Astrocyte (in vitro differentiated cells and primary cell): ENCODE results near the gene RPS6KA4. TPM values are rescaled to one million over a fixed set of nuclear protein-coding genes. Genes with fewer than 3 reads are reported as not detected.

Experiments used
- DNase-seq: peaks from one replicate; pipeline ENCODE4 v3.0.0-alpha.2; 2010; ENCODE audit warnings: low read depth
- FAIRE-seq: peaks from 2 replicates; lab custom pipeline; 2011; peaks lifted over from hg19 to GRCh38; lab: Jason Lieb, UNC
- H2AFZ ChIP-seq: 2 replicates; pipeline ENCODE4 v1.6.0; 2012; ENCODE audit warnings: low read depth, low read length, inconsistent platforms
- H3K27ac ChIP-seq: 2 replicates; pipeline ENCODE4 v1.5.1; 2011; ENCODE audit warnings: low read depth, low read length, inconsistent platforms
- H3K27me3 ChIP-seq: 2 replicates; pipeline ENCODE4 v1.6.0; 2011; ENCODE audit warnings: low read length, inconsistent platforms; ENCODE audit not compliant: insufficient read depth
- H3K36me3 ChIP-seq: 2 replicates; pipeline ENCODE4 v1.5.1; 2011; ENCODE audit warnings: low read length, inconsistent platforms; ENCODE audit not compliant: insufficient read depth
- H3K4me1 ChIP-seq: 2 replicates; pipeline ENCODE4 v1.5.1; 2011; ENCODE audit warnings: low read length, inconsistent platforms; ENCODE audit not compliant: insufficient read depth
- H3K4me2 ChIP-seq: 2 replicates; pipeline ENCODE4 v1.6.0; 2012; ENCODE audit warnings: low read length, inconsistent platforms
- H3K4me3 ChIP-seq: 2 replicates; pipeline ENCODE4 v1.5.1; 2011; ENCODE audit warnings: low read depth, mild to moderate bottlenecking, low read length, inconsistent platforms; ENCODE audit not compliant: insufficient read depth
- H3K79me2 ChIP-seq: 2 replicates; pipeline ENCODE4 v1.6.0; 2012; ENCODE audit warnings: mild to moderate bottlenecking, low read length, inconsistent platforms; ENCODE audit not compliant: insufficient read depth
- H3K9ac ChIP-seq: 2 replicates; pipeline ENCODE4 v1.6.0; 2012; ENCODE audit warnings: mild to moderate bottlenecking, low read length, inconsistent platforms
- H3K9me3 ChIP-seq: 2 replicates; pipeline ENCODE4 v1.5.1; 2012; ENCODE audit warnings: low read depth, mild to moderate bottlenecking, low read length, inconsistent platforms; ENCODE audit not compliant: insufficient read depth
- H4K20me1 ChIP-seq: 2 replicates; pipeline ENCODE4 v1.6.0; 2012; ENCODE audit warnings: low read length, inconsistent platforms; ENCODE audit not compliant: insufficient read depth
- H3K27ac Mint-ChIP-seq: one replicate; pipeline ENCODE4 v1.8.0; 2021; ENCODE audit warnings: mild to moderate bottlenecking, mixed read lengths; ENCODE audit not compliant: unreplicated experiment
- H3K27me3 Mint-ChIP-seq: one replicate; pipeline ENCODE4 v1.8.0; 2021; ENCODE audit warnings: low read depth, mixed read lengths; ENCODE audit not compliant: unreplicated experiment
- H3K36me3 Mint-ChIP-seq: one replicate; pipeline ENCODE4 v1.8.0; 2021; ENCODE audit warnings: low read depth, mixed read lengths; ENCODE audit not compliant: unreplicated experiment
- H3K4me1 Mint-ChIP-seq: one replicate; pipeline ENCODE4 v1.8.0; 2021; ENCODE audit warnings: low read depth, mixed read lengths; ENCODE audit not compliant: unreplicated experiment
- H3K4me3 Mint-ChIP-seq: one replicate; pipeline ENCODE4 v1.8.0; 2021; ENCODE audit warnings: mild to moderate bottlenecking, moderate library complexity, mixed read lengths; ENCODE audit not compliant: unreplicated experiment
- H3K9me3 Mint-ChIP-seq: one replicate; pipeline ENCODE4 v1.8.0; 2021; ENCODE audit warnings: mild to moderate bottlenecking, mixed read lengths; ENCODE audit not compliant: unreplicated experiment
- EZH2 ChIP-seq: IDR thresholded peaks from 2 replicates; pipeline ENCODE4 v1.6.1; 2012; ENCODE audit warnings: mild to moderate bottlenecking, low read length, inconsistent platforms; ENCODE audit not compliant: insufficient read depth
- total RNA-seq: library from RNA; stranded (reverse); gene quantifications from 2 replicates; pipeline ENCODE4 v1.2.1, GENCODE V29; 2021
- TF ChIP-seq, protein P1 (sequence below): IDR thresholded peaks from 2 replicates; pipeline ENCODE4 v1.5.1; 2011; ENCODE audit warnings: low read depth, mild to moderate bottlenecking, inconsistent platforms, low read length, moderate library complexity; ENCODE audit not compliant: insufficient read depth

Gene RPS6KA4
- total RNA-seq, 1 donor from 2014 or later = 36.2 TPM

GRCh38 chr11:64324692-64325469, 34.1 kb upstream of the RPS6KA4 start:
- peaks cover 3% of the 10 kb centered on the region for H3K36me3 ChIP-seq
- no peaks in the 10 kb centered on the region for H3K79me2 ChIP-seq
- Mint-ChIP-seq H3K4me3 (no peak overlapping the region), H3K27ac (no peak overlapping the region), H3K9me3 (peaks cover 2% of the 10 kb centered on the region), H3K36me3 (peaks cover 18% of the 10 kb centered on the region), H3K27me3 (peaks cover 9% of the 10 kb centered on the region), H3K4me1 (peaks cover 15% of the 10 kb centered on the region)
- no peak for TF ChIP-seq EZH2
- TF ChIP-seq, protein P1, sequence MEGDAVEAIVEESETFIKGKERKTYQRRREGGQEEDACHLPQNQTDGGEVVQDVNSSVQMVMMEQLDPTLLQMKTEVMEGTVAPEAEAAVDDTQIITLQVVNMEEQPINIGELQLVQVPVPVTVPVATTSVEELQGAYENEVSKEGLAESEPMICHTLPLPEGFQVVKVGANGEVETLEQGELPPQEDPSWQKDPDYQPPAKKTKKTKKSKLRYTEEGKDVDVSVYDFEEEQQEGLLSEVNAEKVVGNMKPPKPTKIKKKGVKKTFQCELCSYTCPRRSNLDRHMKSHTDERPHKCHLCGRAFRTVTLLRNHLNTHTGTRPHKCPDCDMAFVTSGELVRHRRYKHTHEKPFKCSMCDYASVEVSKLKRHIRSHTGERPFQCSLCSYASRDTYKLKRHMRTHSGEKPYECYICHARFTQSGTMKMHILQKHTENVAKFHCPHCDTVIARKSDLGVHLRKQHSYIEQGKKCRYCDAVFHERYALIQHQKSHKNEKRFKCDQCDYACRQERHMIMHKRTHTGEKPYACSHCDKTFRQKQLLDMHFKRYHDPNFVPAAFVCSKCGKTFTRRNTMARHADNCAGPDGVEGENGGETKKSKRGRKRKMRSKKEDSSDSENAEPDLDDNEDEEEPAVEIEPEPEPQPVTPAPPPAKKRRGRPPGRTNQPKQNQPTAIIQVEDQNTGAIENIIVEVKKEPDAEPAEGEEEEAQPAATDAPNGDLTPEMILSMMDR = no peak
- no peak overlapping the region for H3K27ac ChIP-seq
- H2AFZ ChIP-seq = no peak overlapping the region
- no peak overlapping the region for H3K4me3 ChIP-seq
- no peak overlapping the region for H3K4me2 ChIP-seq
- H4K20me1 ChIP-seq = peaks cover 28% of the 10 kb centered on the region
- H3K4me1 ChIP-seq = peaks cover 3% of the 10 kb centered on the region
- DNase-seq (no peak), FAIRE-seq (no peak)
- H3K9ac ChIP-seq = no peak overlapping the region
- H3K27me3 ChIP-seq = no peaks in the 10 kb centered on the region
- no peaks in the 10 kb centered on the region for H3K9me3 ChIP-seq

DNA sequence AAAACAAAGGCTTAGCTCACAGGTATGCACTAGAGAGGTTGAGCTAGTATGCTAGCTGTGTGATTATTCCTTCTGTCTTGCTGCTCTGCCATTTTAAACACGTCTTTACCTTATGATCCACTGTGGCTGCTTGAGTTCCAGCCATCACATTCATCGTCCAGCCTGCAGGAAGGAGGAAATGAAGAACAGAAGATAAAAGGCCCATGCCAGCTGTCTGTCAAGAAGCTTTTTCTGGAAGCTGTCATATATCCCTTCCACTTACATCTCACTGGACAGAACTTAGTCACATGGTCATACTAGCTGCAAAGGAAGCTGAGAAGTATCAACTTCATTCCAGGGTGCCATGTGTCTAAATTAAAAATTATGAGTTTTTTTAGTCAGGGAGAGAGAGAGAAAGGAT, 31.6 kb upstream of the RPS6KA4 start:
- no peak overlapping the region for H2AFZ ChIP-seq
- Mint-ChIP-seq H3K9me3 (peaks cover 2% of the 10 kb centered on the region), H3K27ac (no peak overlapping the region), H3K27me3 (peaks cover 9% of the 10 kb centered on the region), H3K36me3 (peaks cover 5% of the 10 kb centered on the region), H3K4me1 (peaks cover 12% of the 10 kb centered on the region), H3K4me3 (no peak overlapping the region)
- no peak overlapping the region for H3K27ac ChIP-seq
- no peak overlapping the region for H3K9ac ChIP-seq
- H3K4me2 ChIP-seq = no peak overlapping the region
- no peaks in the 10 kb centered on the region for H3K27me3 ChIP-seq
- peaks cover 10% of the 10 kb centered on the region for H3K4me1 ChIP-seq
- no peak for FAIRE-seq
- H3K79me2 ChIP-seq = no peaks in the 10 kb centered on the region
- H3K9me3 ChIP-seq = no peaks in the 10 kb centered on the region
- no peak overlapping the region for H3K4me3 ChIP-seq
- no peaks in the 10 kb centered on the region for H3K36me3 ChIP-seq
- H4K20me1 ChIP-seq = peaks cover 10% of the 10 kb centered on the region
- no peak for DNase-seq
- no peak for TF ChIP-seq EZH2
- TF ChIP-seq, protein P1 = no peak

GRCh38 chr11:64327993-64328392, 31.0 kb upstream of the RPS6KA4 start:
- Mint-ChIP-seq H3K4me1 (peaks cover 10% of the 10 kb centered on the region), H3K4me3 (no peak overlapping the region), H3K27me3 (peaks cover 9% of the 10 kb centered on the region), H3K9me3 (peaks cover 2% of the 10 kb centered on the region), H3K36me3 (peaks cover 3% of the 10 kb centered on the region), H3K27ac (no peak overlapping the region)
- TF ChIP-seq, protein P1 = no peak
- no peak for TF ChIP-seq EZH2
- Histone ChIP-seq H3K4me2 (no peak overlapping the region), H3K79me2 (no peaks in the 10 kb centered on the region), H3K9ac (no peak overlapping the region), H3K4me3 (no peak overlapping the region), H3K4me1 (peaks cover 12% of the 10 kb centered on the region), H3K36me3 (no peaks in the 10 kb centered on the region), H3K27me3 (no peaks in the 10 kb centered on the region), H4K20me1 (peaks cover 4% of the 10 kb centered on the region), H3K9me3 (no peaks in the 10 kb centered on the region), H2AFZ (no peak overlapping the region), H3K27ac (no peak overlapping the region)
- no peak for DNase-seq
- FAIRE-seq = no peak
